ENCODE data around the gene SCAPER. TPM values are rescaled to one million over a fixed set of nuclear protein-coding genes. Genes with fewer than 3 reads are reported as not detected.
"Not testable (repeated sequence)": the region's sequence is repeated elsewhere in the genome, so short reads cannot be mapped to it uniquely, and the experiment has no call there.

SCAPER gene
- total RNA-seq, 1 donor = 9.1 TPM

GRCh38 chr15:76898102-76898501 is 7.0 kb downstream of the SCAPER start:
- no peak overlapping the region for H3K4me3 ChIP-seq (ENCODE audit: low read depth, low read length)
- no peak for TF ChIP-seq CTCF (IDR thresholded peaks at IDR 0.05; ENCODE audit: insufficient read depth, low read depth, low read length)
- DNase-seq (ENCODE audit: low read depth) = no peak

- H3K4me3 ChIP-seq (ENCODE audit: low read depth, low read length) = no peak overlapping the region
- no peak for TF ChIP-seq CTCF (IDR thresholded peaks at IDR 0.05; ENCODE audit: insufficient read depth, low read depth, low read length)
- DNase-seq (ENCODE audit: low read depth) = no peak
Observed at GRCh38 chr15:76894174-76894573, 11.0 kb downstream of the SCAPER start.

- DNase-seq (ENCODE audit: low read depth); H3K4me3 ChIP-seq (ENCODE audit: low read depth, low read length): not testable (repeated sequence)
Observed at GRCh38 chr15:76892836-76893235, 12.3 kb downstream of the SCAPER start.

GRCh38 chr15:76887280-76888141 is 17.6 kb downstream of the SCAPER start:
- H3K4me3 ChIP-seq (ENCODE audit: low read depth, low read length); DNase-seq (ENCODE audit: low read depth): not testable (repeated sequence)

- H3K4me3 ChIP-seq (ENCODE audit: low read depth, low read length) = no peak overlapping the region
- TF ChIP-seq CTCF (IDR thresholded peaks at IDR 0.05; ENCODE audit: insufficient read depth, low read depth, low read length) = no peak
- no peak for DNase-seq (ENCODE audit: low read depth)
Observed at GRCh38 chr15:76885212-76885611, 19.9 kb downstream of the SCAPER start.

- no peak for DNase-seq (ENCODE audit: low read depth)
- no peak for TF ChIP-seq CTCF (IDR thresholded peaks at IDR 0.05; ENCODE audit: insufficient read depth, low read depth, low read length)
- H3K4me3 ChIP-seq (ENCODE audit: low read depth, low read length) = no peak overlapping the region
Observed at GRCh38 chr15:76875911-76876310, 29.2 kb downstream of the SCAPER start.

GRCh38 chr15:76873066-76873465 is 32.1 kb downstream of the SCAPER start:
- not testable (repeated sequence) for DNase-seq (ENCODE audit: low read depth); H3K4me3 ChIP-seq (ENCODE audit: low read depth, low read length)

- DNase-seq (ENCODE audit: low read depth) = no peak
- no peak overlapping the region for H3K4me3 ChIP-seq (ENCODE audit: low read depth, low read length)
- no peak for TF ChIP-seq CTCF (IDR thresholded peaks at IDR 0.05; ENCODE audit: insufficient read depth, low read depth, low read length)
Observed at GRCh38 chr15:76871930-76872329, 33.2 kb downstream of the SCAPER start.
